Activated CD8-positive, alpha-beta memory T cell treated with anti-CD3 and anti-CD28 coated beads, Interleukin-2, amount 50 U/mL, for 1 hour (primary cell): ENCODE results near the gene FGD2.

Source experiments
- DNase-seq: peaks from one replicate; pipeline ENCODE4 v3.0.0-alpha.2; 2020; ENCODE audit errors: extremely low read depth

The FGD2 gene, protein sequence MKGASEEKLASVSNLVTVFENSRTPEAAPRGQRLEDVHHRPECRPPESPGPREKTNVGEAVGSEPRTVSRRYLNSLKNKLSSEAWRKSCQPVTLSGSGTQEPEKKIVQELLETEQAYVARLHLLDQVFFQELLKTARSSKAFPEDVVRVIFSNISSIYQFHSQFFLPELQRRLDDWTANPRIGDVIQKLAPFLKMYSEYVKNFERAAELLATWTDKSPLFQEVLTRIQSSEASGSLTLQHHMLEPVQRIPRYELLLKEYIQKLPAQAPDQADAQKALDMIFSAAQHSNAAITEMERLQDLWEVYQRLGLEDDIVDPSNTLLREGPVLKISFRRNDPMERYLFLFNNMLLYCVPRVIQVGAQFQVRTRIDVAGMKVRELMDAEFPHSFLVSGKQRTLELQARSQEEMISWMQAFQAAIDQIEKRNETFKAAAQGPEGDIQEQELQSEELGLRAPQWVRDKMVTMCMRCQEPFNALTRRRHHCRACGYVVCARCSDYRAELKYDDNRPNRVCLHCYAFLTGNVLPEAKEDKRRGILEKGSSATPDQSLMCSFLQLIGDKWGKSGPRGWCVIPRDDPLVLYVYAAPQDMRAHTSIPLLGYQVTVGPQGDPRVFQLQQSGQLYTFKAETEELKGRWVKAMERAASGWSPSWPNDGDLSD

GRCh38 chr6:37005061-37005810 lies at the start of gene FGD2:
Gene FGD2 (plus strand): TSS chr6:37005655. CDS start chr6:37005818, 163 bp downstream.
- DNase-seq = no peak

GRCh38 chr6:36955671-36956445 lies 49.6 kb upstream of the FGD2 start:
- no peak for DNase-seq

GRCh38 chr6:36956446-36956820 lies 49.0 kb upstream of the FGD2 start:
- no peak for DNase-seq

GRCh38 chr6:36957773-36958271 lies 47.6 kb upstream of the FGD2 start:
- DNase-seq = no peak

GRCh38 chr6:36958775-36959554 lies 46.5 kb upstream of the FGD2 start:
- DNase-seq = no peak

- DNase-seq = no peak
Measured at GRCh38 chr6:36959555-36960250, 45.8 kb upstream of the FGD2 start.

DNA sequence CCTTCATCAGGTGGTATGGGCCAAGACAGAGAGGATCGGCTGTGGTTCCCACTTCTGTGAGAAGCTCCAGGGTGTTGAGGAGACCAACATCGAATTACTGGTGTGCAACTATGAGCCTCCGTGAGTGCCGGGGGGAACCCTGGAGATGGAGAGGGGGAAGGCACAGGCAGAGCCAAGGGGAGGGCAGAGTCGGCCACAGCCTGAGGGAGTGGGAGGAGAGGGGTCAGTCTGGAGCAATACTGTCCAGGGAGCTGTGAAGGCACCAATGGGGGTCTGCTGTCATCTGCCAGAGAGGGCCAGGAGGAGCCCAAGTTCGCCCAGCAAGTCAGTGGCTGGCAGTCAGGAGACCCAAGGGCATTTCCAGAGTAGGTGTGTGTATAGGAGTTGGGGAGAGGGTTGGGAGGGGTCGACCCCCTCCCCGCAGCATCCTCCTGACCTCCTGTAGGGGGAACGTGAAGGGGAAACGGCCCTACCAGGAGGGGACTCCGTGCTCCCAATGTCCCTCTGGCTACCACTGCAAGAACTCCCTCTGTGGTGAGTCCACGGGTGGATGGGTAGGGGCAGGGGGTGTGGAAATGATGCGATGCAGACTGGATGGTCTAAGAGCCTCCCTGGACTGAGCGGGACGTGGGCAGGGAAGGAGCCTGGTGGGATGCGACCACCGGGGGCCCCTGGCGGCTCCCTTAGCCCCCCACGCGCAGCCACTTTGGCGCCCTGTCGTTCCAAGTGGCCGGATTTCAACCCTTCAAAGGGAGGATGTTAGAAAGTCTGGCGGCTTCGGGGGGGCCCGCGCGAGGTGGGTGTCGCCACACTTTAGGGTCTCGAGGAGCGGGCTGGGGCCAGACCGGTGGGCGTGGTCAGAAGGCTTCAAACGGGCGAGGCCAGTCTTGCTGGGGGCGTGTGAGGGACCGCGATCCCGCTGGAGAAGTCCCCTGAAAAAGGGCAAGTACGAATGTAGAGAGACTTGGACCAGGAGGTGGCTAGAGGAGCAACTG lies 43.7 kb upstream of the FGD2 start:
- no peak for DNase-seq

GRCh38 chr6:36962874-36963273 lies 42.6 kb upstream of the FGD2 start:
- DNase-seq = no peak

GRCh38 chr6:36963451-36964290 lies 41.8 kb upstream of the FGD2 start:
- no peak for DNase-seq

DNA sequence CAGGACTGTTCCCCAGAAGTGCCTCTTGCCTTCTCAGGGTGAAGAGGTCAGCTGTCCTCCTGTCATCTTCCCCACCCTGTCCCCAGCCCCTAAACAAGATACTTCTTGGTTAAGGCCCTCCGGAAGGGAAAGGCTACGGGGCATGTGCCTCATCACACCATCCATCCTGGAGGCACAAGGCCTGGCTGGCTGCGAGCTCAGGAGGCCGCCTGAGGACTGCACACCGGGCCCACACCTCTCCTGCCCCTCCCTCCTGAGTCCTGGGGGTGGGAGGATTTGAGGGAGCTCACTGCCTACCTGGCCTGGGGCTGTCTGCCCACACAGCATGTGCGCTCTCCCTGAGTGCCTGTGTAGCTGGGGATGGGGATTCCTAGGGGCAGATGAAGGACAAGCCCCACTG lies 41.1 kb upstream of the FGD2 start:
- DNase-seq = no peak

DNA sequence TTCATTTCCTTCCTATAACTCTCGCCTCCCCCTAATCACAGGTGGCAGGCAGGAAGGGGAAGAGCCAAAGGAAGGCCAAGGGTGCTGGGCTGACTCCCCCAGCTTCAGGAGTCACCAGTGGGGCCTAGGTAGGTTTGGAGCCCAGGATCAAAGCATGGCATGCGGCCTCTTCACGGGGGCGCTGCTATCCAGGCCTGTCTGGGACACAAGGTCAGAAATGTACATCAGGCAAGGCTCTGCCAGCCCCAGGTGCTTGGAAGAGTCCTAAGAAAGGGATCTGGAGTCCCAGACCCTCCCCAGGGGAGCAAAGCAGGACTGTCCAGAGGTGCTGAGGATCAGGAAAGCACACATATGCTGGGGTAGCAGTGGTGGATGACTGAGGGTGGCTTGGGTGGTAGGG lies 40.5 kb upstream of the FGD2 start:
- no peak for DNase-seq

DNA sequence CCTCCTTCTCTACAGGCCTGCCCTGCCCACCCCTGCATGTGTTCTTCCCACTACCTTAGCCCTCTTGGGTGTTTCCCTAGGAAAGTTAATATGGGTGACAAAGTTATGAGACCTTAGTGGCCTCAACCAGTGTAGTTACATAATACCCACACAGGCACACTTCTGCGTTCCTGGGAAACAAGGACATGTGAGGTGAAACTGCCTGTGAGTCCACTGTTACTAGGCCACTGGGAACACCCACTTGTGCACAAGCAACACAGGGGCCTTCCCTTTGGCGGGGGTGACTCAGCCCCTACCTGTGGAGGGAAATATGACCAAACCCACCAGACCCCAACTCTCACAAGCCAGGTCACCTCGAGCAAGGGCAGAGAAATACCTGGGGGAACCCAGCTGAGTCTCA lies 38.2 kb upstream of the FGD2 start:
- no peak for DNase-seq

GRCh38 chr6:36967757-36968156 lies 37.7 kb upstream of the FGD2 start:
- no peak for DNase-seq

- DNase-seq = no peak
Measured at GRCh38 chr6:36968266-36968977, 37.0 kb upstream of the FGD2 start.

DNA sequence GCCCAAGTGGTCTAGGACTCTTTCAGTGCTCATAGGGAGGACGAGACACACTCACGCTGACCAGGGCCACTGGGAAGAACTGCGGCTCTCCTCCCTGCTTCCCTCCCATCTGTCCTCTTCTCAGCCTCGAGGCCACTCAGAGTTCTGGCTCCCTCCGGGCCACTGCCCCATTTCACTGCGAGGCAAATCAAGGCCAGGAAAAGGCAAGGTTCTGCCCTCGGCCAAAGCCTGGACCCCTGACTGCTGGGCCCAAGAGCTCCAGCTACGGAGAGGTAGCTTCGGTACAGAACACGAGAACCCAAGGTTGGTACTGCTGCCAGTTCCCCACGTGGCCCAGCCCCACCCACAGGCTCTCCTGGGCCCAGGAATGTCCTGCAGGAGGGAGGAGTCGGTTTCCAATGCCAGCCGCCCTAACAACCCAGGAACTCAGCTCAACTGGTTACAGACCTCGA lies 36.2 kb upstream of the FGD2 start:
- no peak for DNase-seq

GRCh38 chr6:36969988-36970891 lies 35.2 kb upstream of the FGD2 start:
- DNase-seq = no peak
